Measurements from ENCODE around the gene SNX25. TPM values are rescaled to one million over a fixed set of nuclear protein-coding genes. Genes with fewer than 3 reads are reported as not detected.

Gene SNX25
- total RNA-seq, 1 donor from 2014 or later = 74.7 TPM

DNA sequence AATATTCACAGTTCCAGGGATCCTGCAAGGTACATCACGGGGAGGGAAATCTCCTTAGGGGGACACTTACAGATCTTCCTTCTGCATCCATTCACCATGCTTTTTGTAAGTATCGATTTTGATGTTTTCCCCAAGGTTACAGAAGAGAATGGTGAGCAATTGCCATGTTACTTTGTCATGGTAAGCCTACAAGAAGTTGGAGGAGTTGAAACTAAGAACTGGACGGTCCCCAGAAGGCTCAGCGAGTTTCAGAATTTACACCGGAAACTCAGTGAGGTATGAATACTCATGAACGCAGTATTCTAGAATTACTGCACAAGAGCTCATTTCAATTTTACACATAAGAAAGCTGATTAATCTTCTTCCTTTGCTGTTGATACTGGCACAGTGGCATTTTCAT is 132.4 kb downstream of the SNX25 start:
- no peak for DNase-seq
- no peak for ATAC-seq
- H3K9me3 ChIP-seq = no peaks in the 10 kb centered on the region
- peaks cover 38% of the 10 kb centered on the region for H3K36me3 ChIP-seq
- H3K27me3 ChIP-seq (ENCODE audit: low read depth) = no peaks in the 10 kb centered on the region
- H3K4me1 ChIP-seq = no peaks in the 10 kb centered on the region
- no peak overlapping the region for H3K27ac ChIP-seq
- H3K4me3 ChIP-seq = no peak overlapping the region
- TF ChIP-seq, protein P1, sequence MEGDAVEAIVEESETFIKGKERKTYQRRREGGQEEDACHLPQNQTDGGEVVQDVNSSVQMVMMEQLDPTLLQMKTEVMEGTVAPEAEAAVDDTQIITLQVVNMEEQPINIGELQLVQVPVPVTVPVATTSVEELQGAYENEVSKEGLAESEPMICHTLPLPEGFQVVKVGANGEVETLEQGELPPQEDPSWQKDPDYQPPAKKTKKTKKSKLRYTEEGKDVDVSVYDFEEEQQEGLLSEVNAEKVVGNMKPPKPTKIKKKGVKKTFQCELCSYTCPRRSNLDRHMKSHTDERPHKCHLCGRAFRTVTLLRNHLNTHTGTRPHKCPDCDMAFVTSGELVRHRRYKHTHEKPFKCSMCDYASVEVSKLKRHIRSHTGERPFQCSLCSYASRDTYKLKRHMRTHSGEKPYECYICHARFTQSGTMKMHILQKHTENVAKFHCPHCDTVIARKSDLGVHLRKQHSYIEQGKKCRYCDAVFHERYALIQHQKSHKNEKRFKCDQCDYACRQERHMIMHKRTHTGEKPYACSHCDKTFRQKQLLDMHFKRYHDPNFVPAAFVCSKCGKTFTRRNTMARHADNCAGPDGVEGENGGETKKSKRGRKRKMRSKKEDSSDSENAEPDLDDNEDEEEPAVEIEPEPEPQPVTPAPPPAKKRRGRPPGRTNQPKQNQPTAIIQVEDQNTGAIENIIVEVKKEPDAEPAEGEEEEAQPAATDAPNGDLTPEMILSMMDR (IDR thresholded peaks at IDR 0.05) = no peak
- intact Hi-C loops (cut with DNase I) = no loop called here

DNA sequence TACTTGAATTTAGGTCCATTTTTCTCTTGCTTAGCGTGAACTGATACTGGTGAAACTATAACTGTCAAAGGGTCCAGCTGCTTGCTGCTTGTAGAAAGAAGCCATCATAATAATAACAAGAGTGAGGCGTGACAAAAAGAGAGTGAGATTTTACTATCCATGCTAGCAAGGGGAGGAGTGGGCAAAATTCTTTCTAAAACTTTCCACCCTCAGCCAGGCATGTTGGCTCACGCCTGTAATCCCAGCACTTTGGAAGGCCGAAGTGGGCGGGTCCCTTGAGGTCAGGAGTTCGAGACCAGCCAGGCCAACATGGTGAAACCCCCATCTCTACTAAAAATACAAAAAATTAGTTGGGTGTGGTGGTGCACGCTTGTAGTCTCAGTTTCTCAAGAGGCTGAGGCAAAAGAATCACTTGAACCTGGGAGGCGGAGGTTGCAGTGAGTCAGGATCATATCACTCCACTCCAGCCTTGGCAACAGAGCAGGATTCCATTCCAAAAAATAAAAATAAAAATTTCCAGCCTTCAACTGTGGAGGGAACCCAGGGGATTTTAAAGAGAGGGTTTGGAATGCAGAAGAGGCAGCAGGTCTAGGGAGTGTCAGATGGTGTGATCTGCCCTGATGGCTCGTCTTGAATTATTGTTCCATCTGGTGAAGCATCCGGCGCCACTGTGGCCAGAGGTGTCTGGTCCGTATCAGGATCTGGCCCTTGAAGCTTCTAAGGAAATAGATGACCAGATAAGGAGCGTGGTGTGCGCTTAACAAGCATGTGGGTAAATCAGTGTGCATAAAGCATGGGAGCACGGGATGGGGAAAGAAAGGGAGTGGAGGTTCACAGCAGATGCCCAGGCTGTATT is 134.6 kb downstream of the SNX25 start:
- ATAC-seq (peak; percentile 43 to 65), DNase-seq (no peak)
- H3K27me3 ChIP-seq (ENCODE audit: low read depth) = no peaks in the 10 kb centered on the region
- H3K36me3 ChIP-seq = peaks cover 58% of the 10 kb centered on the region
- TF ChIP-seq, protein P1 (IDR thresholded peaks at IDR 0.05) = no peak
- H3K4me3 ChIP-seq = no peak overlapping the region
- H3K9me3 ChIP-seq = no peaks in the 10 kb centered on the region
- H3K4me1 ChIP-seq = no peaks in the 10 kb centered on the region
- intact Hi-C loops (cut with DNase I) = no loop called here
- peak overlapping the region; percentile 38 for H3K27ac ChIP-seq

DNA sequence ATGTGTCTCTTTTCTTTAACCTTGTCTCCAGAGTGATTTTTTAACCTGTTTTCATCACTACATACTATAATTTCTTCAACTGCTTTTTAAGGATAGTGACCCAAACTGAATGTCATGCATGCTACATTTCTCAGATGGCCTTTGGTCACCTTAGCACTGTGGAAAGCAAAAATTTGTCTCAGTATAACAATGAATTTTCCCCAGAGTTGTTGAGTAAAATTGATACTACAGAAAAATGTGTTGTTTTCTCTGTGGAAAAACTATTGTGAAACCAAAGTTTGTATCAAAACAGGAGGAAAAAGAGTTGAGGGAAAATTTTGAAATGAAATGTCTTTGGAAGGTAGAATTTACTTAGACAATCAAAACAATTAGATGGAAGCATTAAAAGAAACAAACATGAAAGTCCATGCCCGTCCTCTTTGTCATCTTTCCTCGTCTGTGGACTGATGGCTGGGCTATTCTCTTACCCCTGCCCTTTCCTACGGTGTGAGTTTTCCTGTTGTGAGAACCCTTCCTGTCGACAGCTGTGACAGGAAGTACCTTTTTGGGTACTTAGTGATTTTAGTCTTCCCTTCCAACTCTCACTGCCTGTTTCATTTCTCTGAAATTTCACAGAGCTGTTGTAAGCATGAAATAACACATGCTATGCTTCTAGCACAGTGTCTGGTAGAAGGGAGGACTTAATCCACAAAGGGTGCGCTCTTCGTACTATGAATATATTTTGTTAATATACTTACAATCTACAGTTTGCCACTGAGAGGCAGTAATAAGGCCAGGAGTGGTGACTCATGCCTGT is 135.5 kb downstream of the SNX25 start:
- Histone ChIP-seq H3K36me3 (peaks cover 62% of the 10 kb centered on the region), H3K27ac (no peak overlapping the region), H3K27me3 (ENCODE audit: low read depth) (no peaks in the 10 kb centered on the region), H3K4me1 (no peaks in the 10 kb centered on the region), H3K4me3 (no peak overlapping the region), H3K9me3 (no peaks in the 10 kb centered on the region)
- ATAC-seq = no peak
- intact Hi-C loops (cut with DNase I) = no loop called here
- TF ChIP-seq, protein P1 (IDR thresholded peaks at IDR 0.05) = no peak
- no peak for DNase-seq

DNA sequence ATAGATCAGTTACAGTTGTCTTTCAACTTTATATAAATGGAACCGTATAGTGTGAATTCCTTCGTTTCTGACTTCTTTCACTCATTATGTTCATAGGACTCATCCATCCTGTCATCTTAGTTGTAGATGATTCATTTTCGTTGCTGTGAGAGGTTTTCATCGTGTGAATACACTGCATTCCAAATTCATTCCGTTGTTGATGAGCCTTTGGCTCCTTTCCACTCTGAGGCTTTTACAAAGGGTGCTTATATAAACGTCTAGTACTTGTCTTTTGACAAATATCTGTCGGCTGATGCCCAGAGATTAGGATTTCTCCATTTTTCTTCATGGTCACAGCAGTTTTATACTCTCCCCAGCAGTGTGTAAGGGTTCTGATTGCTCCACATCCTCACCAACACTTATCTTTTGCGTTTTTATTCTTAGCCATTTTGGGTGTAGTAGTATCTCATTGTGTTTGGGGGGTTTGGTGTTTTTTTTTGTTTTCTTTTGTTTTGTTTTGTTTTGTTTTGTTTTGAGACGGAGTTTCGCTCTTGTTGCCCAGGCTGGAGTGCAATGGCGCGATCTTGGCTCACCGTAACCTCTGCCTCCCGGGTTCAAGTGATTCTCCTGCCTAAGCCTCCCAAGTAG is 137.7 kb downstream of the SNX25 start:
- Histone ChIP-seq H3K27me3 (ENCODE audit: low read depth) (no peaks in the 10 kb centered on the region), H3K4me3 (no peak overlapping the region), H3K36me3 (peaks cover 63% of the 10 kb centered on the region), H3K9me3 (no peaks in the 10 kb centered on the region), H3K27ac (no peak overlapping the region), H3K4me1 (no peaks in the 10 kb centered on the region)
- ATAC-seq = no peak
- no peak for DNase-seq
- intact Hi-C loops (cut with DNase I) = no loop called here
- TF ChIP-seq, protein P1 (IDR thresholded peaks at IDR 0.05) = no peak

DNA sequence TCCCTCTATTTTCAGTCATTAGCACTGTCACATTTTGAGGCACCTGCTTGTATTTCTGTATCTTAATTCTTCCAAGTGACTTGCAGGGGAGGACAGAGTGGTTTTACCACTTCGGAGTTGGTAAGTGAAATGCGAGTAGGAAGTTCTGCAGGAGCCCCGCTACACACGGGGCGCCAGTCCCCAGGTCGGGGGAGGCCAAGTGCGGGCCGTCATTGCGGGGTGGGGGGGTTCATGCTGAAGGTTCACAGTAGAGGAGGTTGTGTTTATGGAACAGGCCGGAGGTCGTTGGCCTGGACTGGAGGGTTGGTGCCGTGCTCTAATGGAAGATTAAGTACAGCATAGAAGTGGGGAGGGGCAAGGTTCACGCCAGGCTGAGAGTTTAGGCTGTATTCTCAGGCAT is 142.3 kb downstream of the SNX25 start:
- no peaks in the 10 kb centered on the region for H3K4me1 ChIP-seq
- H3K27me3 ChIP-seq (ENCODE audit: low read depth) = no peaks in the 10 kb centered on the region
- TF ChIP-seq, protein P1 (IDR thresholded peaks at IDR 0.05) = no peak
- peaks cover 75% of the 10 kb centered on the region for H3K36me3 ChIP-seq
- no peak overlapping the region for H3K27ac ChIP-seq
- DNase-seq (no peak), ATAC-seq (peak; percentile 10 to 15)
- H3K4me3 ChIP-seq = no peak overlapping the region
- H3K9me3 ChIP-seq = no peaks in the 10 kb centered on the region
- intact Hi-C loops (cut with DNase I) = no loop called here

All from lower lobe of right lung (tissue), 2 donors.